Neural progenitor cell (in vitro differentiated cells): ENCODE results near the gene RFX3. TPM values are rescaled to one million over a fixed set of nuclear protein-coding genes. Genes with fewer than 3 reads are reported as not detected.

Experiments used
- DNase-seq: peaks from one replicate; pipeline ENCODE4 v3.0.0-alpha.2; 2016; ENCODE audit warnings: low spot score
- H2AFZ ChIP-seq: fragments of 200-600 bp; sonication (generic); replicated peaks from 2 replicates; pipeline ENCODE4 v1.6.1; 2016; ENCODE audit warnings: antibody characterized with exemption
- H3F3A ChIP-seq: fragments of 200-600 bp; sonication (generic); 2 replicates; pipeline ENCODE4 v1.6.1; 2016; ENCODE audit warnings: antibody characterized with exemption, low read depth
- H3K27ac ChIP-seq: fragments of 200-600 bp; sonication (generic); 2 replicates; pipeline ENCODE4 v1.5.1; 2016; ENCODE audit warnings: mild to moderate bottlenecking
- H3K27me3 ChIP-seq: fragments of 200-600 bp; sonication (generic); 2 replicates; pipeline ENCODE4 v1.6.1; 2016; ENCODE audit warnings: mild to moderate bottlenecking, moderate library complexity
- H3K36me3 ChIP-seq: fragments of 200-600 bp; sonication (generic); 2 replicates; pipeline ENCODE4 v1.5.1; 2016
- H3K4me1 ChIP-seq: fragments of 200-600 bp; sonication (generic); 2 replicates; pipeline ENCODE4 v1.6.1; 2016; ENCODE audit warnings: mixed run types
- H3K4me2 ChIP-seq: fragments of 200-600 bp; sonication (generic); 2 replicates; pipeline ENCODE4 v1.6.1; 2016
- H3K4me3 ChIP-seq: fragments of 200-600 bp; sonication (generic); 2 replicates; pipeline ENCODE4 v1.5.1; 2016
- H3K79me2 ChIP-seq: fragments of 200-600 bp; sonication (generic); 2 replicates; pipeline ENCODE4 v1.6.1; 2016; ENCODE audit warnings: low read depth
- H3K9ac ChIP-seq: fragments of 200-600 bp; sonication (generic); 2 replicates; pipeline ENCODE4 v1.6.1; 2016
- H3K9me3 ChIP-seq: fragments of 200-600 bp; sonication (generic); 2 replicates; pipeline ENCODE4 v1.5.1; 2016; ENCODE audit warnings: low read depth
- H4K20me1 ChIP-seq: fragments of 200-600 bp; sonication (generic); 2 replicates; pipeline ENCODE4 v1.6.1; 2016; ENCODE audit warnings: low read depth
- H3K27ac Mint-ChIP-seq: 3 replicates; pipeline ENCODE4 v1.8.0; 2021; ENCODE audit warnings: mixed read lengths
- H3K27me3 Mint-ChIP-seq: 2 replicates; pipeline ENCODE4 v1.8.0; 2022; ENCODE audit warnings: low read depth, mild to moderate bottlenecking, inconsistent platforms, moderate library complexity, mixed read lengths; ENCODE audit not compliant: insufficient read depth
- H3K36me3 Mint-ChIP-seq: 3 replicates; pipeline ENCODE4 v1.8.0; 2021; ENCODE audit warnings: mixed read lengths
- H3K4me1 Mint-ChIP-seq: 3 replicates; pipeline ENCODE4 v1.8.0; 2021; ENCODE audit warnings: mixed read lengths
- H3K4me3 Mint-ChIP-seq: 3 replicates; pipeline ENCODE4 v1.8.0; 2021; ENCODE audit warnings: mild to moderate bottlenecking, moderate library complexity, mixed read lengths
- H3K9me3 Mint-ChIP-seq: 3 replicates; pipeline ENCODE4 v1.8.0; 2020; ENCODE audit warnings: mixed read lengths
- EZH2 ChIP-seq: fragments of 200-600 bp; sonication (generic); IDR thresholded peaks from 2 replicates; pipeline ENCODE4 v1.6.1; 2017; ENCODE audit warnings: antibody characterized with exemption, mild to moderate bottlenecking, moderate library complexity
- EZH2phosphoT487 ChIP-seq: fragments of 200-600 bp; sonication (generic); IDR thresholded peaks from 2 replicates; pipeline ENCODE4 v1.6.1; 2017; ENCODE audit warnings: antibody characterized with exemption
- total RNA-seq: library from RNA; depleted of rRNA; stranded (reverse); fragments of >200 nt; gene quantifications from 2 replicates; pipeline ENCODE4 v1.2.3, GENCODE V29; 2015; ENCODE audit warnings: low replicate concordance
- TF ChIP-seq, protein P1 (sequence below): fragments of 200-600 bp; sonication (generic); IDR thresholded peaks from 2 replicates; pipeline ENCODE4 v1.5.1; 2017; ENCODE audit warnings: antibody characterized with exemption, mild to moderate bottlenecking

The RFX3 gene
- total RNA-seq, 1 donor from 2014 or later: 39.6 TPM

DNA sequence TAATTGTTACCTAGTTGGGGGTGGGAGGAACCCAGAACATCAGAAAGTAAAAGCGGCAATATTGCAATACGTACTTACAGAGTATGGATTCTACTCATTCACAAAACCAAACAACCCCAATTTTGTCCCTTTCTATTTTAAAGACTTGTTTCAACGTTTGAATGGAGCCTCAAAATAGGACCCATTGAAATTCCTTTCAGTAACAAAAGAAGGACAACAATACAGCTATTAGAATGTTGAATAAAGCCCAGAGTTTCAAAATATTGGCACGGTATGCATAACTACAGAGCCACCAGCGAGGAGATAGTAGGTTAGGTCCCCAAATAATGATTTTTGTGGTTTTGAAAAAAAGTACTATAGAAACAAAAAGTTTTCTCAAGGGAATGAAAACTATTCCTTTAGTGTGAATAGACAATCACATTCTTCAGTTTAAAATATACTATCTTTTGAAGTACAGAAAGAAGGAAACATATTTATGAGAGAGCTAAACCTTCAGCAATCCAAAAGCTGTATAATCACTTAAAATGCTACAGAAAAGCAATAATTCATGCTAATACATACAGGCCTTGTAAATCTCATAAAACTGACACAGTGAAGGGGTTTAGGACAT lies 235.5 kb downstream of the RFX3 start:
- Histone ChIP-seq H4K20me1 (no peaks in the 10 kb centered on the region), H3K27me3 (no peaks in the 10 kb centered on the region), H2AFZ (no peak overlapping the region), H3F3A (peaks cover 3% of the 10 kb centered on the region), H3K36me3 (peaks cover 6% of the 10 kb centered on the region), H3K4me2 (peak overlapping the region; percentile 42), H3K4me3 (peak overlapping the region; percentile 3), H3K4me1 (peaks cover 16% of the 10 kb centered on the region), H3K27ac (peak overlapping the region; percentile 40), H3K9me3 (no peaks in the 10 kb centered on the region), H3K79me2 (no peaks in the 10 kb centered on the region), H3K9ac (no peak overlapping the region)
- Mint-ChIP-seq H3K9me3 (no peaks in the 10 kb centered on the region), H3K27ac (no peak overlapping the region), H3K4me3 (no peak overlapping the region), H3K4me1 (no peaks in the 10 kb centered on the region), H3K36me3 (peaks cover 50% of the 10 kb centered on the region), H3K27me3 (no peaks in the 10 kb centered on the region)
- TF ChIP-seq, protein P1, sequence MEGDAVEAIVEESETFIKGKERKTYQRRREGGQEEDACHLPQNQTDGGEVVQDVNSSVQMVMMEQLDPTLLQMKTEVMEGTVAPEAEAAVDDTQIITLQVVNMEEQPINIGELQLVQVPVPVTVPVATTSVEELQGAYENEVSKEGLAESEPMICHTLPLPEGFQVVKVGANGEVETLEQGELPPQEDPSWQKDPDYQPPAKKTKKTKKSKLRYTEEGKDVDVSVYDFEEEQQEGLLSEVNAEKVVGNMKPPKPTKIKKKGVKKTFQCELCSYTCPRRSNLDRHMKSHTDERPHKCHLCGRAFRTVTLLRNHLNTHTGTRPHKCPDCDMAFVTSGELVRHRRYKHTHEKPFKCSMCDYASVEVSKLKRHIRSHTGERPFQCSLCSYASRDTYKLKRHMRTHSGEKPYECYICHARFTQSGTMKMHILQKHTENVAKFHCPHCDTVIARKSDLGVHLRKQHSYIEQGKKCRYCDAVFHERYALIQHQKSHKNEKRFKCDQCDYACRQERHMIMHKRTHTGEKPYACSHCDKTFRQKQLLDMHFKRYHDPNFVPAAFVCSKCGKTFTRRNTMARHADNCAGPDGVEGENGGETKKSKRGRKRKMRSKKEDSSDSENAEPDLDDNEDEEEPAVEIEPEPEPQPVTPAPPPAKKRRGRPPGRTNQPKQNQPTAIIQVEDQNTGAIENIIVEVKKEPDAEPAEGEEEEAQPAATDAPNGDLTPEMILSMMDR: no peak
- no peak for TF ChIP-seq EZH2phosphoT487
- no peak for TF ChIP-seq EZH2
- peak; percentile 4 for DNase-seq

DNA sequence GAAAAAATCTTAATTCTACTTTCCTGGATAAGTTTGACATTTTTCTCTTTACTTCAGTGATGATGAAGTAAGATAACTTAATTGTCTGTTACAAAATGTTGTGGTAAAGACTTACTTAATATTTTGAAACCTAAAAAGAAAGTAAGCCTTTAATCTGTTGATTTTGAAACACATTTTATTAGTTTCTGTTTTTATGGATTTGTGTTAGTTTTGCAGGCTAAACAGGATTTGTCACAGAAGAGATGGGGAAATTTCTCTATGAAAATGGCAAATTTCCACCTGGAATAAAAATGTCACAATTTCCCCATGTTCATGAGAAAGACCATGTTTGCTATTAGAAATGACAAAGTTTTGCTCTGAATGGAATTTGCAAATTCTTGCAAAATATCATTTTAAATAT lies 237.1 kb downstream of the RFX3 start:
- Mint-ChIP-seq H3K27ac (no peak overlapping the region), H3K4me1 (no peaks in the 10 kb centered on the region), H3K36me3 (peaks cover 55% of the 10 kb centered on the region)

DNA sequence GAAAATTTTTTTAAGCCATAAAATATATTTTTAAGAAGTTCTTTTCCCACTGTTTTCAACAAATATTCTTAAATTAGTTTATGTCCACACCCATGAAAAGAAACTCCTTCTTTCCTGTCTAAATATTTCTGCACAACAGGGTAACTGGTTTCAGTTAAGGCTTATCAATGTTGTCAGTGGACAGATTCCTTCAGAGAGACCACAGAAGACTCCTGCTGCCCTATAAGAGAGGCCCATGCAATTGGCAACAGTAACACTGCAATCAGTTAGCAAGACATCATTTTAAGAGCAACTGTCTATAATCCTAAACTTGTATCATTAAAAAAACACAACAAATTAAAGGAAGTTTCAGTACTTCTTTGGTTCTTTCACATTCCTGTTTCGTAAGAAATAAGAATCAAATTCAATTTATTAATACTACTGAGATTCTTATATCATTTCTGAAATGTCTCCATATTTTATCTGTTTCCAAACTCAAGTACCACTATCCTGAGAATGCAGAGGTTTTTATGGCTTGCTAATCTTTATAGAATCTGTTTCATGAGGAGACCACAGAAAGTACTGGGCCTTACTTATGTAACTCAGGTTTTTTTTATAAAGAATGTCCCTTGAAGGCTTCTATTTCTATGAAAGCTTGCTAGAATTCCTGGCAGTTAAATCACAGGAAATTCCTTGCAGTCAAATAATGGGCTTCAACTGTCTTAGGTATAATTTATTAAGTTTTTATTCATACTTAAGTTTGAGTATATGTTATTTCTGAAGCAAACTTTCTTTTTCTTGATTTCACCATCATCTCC lies 240.2 kb downstream of the RFX3 start:
- Histone ChIP-seq H3K9me3 (no peaks in the 10 kb centered on the region), H3K4me2 (no peak overlapping the region), H3K4me1 (peaks cover 13% of the 10 kb centered on the region), H3K27ac (no peak overlapping the region), H3K4me3 (no peak overlapping the region), H3K79me2 (no peaks in the 10 kb centered on the region), H3K36me3 (peaks cover 3% of the 10 kb centered on the region), H3K27me3 (no peaks in the 10 kb centered on the region), H3F3A (no peaks in the 10 kb centered on the region), H3K9ac (no peak overlapping the region), H4K20me1 (no peaks in the 10 kb centered on the region), H2AFZ (no peak overlapping the region)
- Mint-ChIP-seq H3K36me3 (peaks cover 40% of the 10 kb centered on the region), H3K4me1 (no peaks in the 10 kb centered on the region), H3K27ac (no peak overlapping the region), H3K4me3 (no peak overlapping the region), H3K9me3 (no peaks in the 10 kb centered on the region), H3K27me3 (no peaks in the 10 kb centered on the region)
- no peak for DNase-seq
- no peak for TF ChIP-seq EZH2phosphoT487
- TF ChIP-seq, protein P1: no peak
- TF ChIP-seq EZH2: no peak

More for the DNA sequence above, 237.1 kb downstream of the RFX3 start:
- no peak overlapping the region for H3K9ac ChIP-seq
- no peaks in the 10 kb centered on the region for H3K27me3 ChIP-seq
- H4K20me1 ChIP-seq: no peaks in the 10 kb centered on the region
- Mint-ChIP-seq H3K27me3 (no peaks in the 10 kb centered on the region), H3K4me3 (no peak overlapping the region), H3K9me3 (no peaks in the 10 kb centered on the region)
- no peak overlapping the region for H3K4me2 ChIP-seq
- H3K79me2 ChIP-seq: no peaks in the 10 kb centered on the region
- no peak overlapping the region for H3K27ac ChIP-seq
- DNase-seq: no peak
- H3F3A ChIP-seq: peaks cover 3% of the 10 kb centered on the region
- no peak for TF ChIP-seq EZH2
- no peaks in the 10 kb centered on the region for H3K9me3 ChIP-seq
- no peak overlapping the region for H3K4me3 ChIP-seq
- H2AFZ ChIP-seq: no peak overlapping the region
- peaks cover 16% of the 10 kb centered on the region for H3K4me1 ChIP-seq
- H3K36me3 ChIP-seq: peaks cover 6% of the 10 kb centered on the region

DNA sequence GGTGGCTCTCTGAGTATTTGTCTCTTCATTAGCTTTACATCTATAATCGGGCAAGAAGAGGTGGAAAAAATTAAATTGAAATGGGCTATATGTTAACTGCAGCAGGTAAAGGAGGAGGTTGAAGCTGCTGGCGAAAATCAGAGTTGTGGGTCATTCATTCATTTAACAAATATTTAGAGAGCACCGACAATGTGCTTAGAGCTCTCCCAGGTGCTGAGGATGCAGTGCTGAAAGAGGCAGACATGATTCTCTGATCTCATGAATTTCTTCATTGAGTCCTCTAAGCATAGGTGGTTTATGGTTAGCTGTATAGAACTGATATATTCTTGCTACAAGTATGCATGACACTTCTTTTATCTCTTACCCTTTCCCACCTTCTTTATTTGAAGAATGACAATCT lies 243.4 kb downstream of the RFX3 start:
- H3K4me1 Mint-ChIP-seq: no peaks in the 10 kb centered on the region
- no peak overlapping the region for H2AFZ ChIP-seq
- no peaks in the 10 kb centered on the region for H3K9me3 Mint-ChIP-seq
- peaks cover 24% of the 10 kb centered on the region for H3K36me3 Mint-ChIP-seq
- no peaks in the 10 kb centered on the region for H3K27me3 ChIP-seq
- H3K9me3 ChIP-seq: no peaks in the 10 kb centered on the region
- H3K9ac ChIP-seq: no peak overlapping the region
- TF ChIP-seq EZH2 (no peak), EZH2phosphoT487 (no peak)
- TF ChIP-seq, protein P1: no peak
- no peaks in the 10 kb centered on the region for H3K27me3 Mint-ChIP-seq
- no peak overlapping the region for H3K4me3 Mint-ChIP-seq
- H3K27ac ChIP-seq: no peak overlapping the region
- no peak overlapping the region for H3K27ac Mint-ChIP-seq
- H3K4me3 ChIP-seq: no peak overlapping the region
- no peak for DNase-seq
- H3K4me2 ChIP-seq: no peak overlapping the region
- no peaks in the 10 kb centered on the region for H4K20me1 ChIP-seq
- H3F3A ChIP-seq: no peaks in the 10 kb centered on the region
- no peaks in the 10 kb centered on the region for H3K36me3 ChIP-seq
- H3K4me1 ChIP-seq: no peaks in the 10 kb centered on the region
- no peaks in the 10 kb centered on the region for H3K79me2 ChIP-seq
